BE2C (cell line): Measurements from ENCODE around the gene N4BP2L2.

Source experiments
- DNase-seq: peaks from one replicate; pipeline ENCODE4 v3.0.0-alpha.2; 2020
- H3K27me3 ChIP-seq: fragments of 250-450 bp; sonication (Bioruptor Pico); 2 replicates; pipeline ENCODE4 v1.5.1; 2020; ENCODE audit warnings: mild to moderate bottlenecking
- H3K36me3 ChIP-seq: fragments of 250-450 bp; sonication (Bioruptor Pico); 2 replicates; pipeline ENCODE4 v1.5.1; 2020; ENCODE audit warnings: mild to moderate bottlenecking
- H3K4me1 ChIP-seq: fragments of 250-450 bp; sonication (Bioruptor Pico); 2 replicates; pipeline ENCODE4 v1.5.1; 2020
- H3K4me3 ChIP-seq: 2 replicates; pipeline ENCODE4 v1.5.1; 2011; ENCODE audit warnings: low read depth, low read length
- H3K9me3 ChIP-seq: fragments of 250-450 bp; sonication (Bioruptor Pico); 2 replicates; pipeline ENCODE4 v1.5.1; 2020
- CTCF ChIP-seq: IDR thresholded peaks from 2 replicates; pipeline ENCODE4 v1.5.1; 2012; ENCODE audit warnings: mild to moderate bottlenecking, low read depth, low read length

N4BP2L2 gene

GRCh38 chr13:32501064-32501463 lies 37.5 kb downstream of the N4BP2L2 start:
- no peaks in the 10 kb centered on the region for H3K27me3 ChIP-seq
- H3K4me3 ChIP-seq: no peak overlapping the region
- H3K9me3 ChIP-seq: no peaks in the 10 kb centered on the region
- H3K4me1 ChIP-seq: peaks cover 12% of the 10 kb centered on the region
- no peak for DNase-seq
- H3K36me3 ChIP-seq: peaks cover 2% of the 10 kb centered on the region; the same call in 1 of the 2 replicates
- no peak for TF ChIP-seq CTCF

DNA sequence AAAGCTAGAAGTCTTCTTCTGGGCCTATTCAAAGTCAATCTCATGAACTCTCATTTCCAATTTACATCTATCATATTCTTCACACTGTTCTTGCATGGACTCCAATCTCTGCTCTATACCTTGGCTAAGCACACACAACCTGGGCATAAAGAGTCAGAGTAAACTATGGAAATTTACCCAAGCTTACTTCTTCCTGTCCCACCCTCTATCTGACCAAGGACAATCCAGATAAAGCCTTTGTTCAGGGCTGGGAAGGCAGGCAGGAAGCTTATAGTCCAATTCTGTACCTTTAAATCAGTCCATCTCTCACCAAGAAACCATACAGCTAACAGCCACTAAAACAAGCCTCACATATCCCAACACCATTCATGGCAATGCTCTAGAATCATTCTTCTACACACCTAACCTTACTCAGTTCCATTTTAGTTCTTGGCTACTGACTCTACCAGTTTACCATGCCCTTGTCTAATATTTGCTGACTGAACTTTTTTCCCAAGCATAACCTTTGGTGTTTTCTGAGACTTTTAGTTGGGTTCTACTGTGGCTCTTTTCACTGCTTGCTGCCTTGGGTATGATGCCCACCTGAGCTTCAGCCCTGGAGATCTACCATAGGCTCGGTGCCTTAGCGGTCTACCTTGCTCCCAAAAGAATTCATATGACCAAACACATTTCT lies 38.9 kb downstream of the N4BP2L2 start:
- no peak for DNase-seq

GRCh38 chr13:32497589-32497988 lies 41.0 kb downstream of the N4BP2L2 start:
- H3K9me3 ChIP-seq: no peaks in the 10 kb centered on the region
- DNase-seq: no peak
- no peaks in the 10 kb centered on the region; the same call in 1 of the 2 replicates for H3K36me3 ChIP-seq
- H3K4me3 ChIP-seq: no peak overlapping the region
- no peaks in the 10 kb centered on the region for H3K27me3 ChIP-seq
- TF ChIP-seq CTCF: no peak
- H3K4me1 ChIP-seq: peaks cover 5% of the 10 kb centered on the region

More for the DNA sequence above, 38.9 kb downstream of the N4BP2L2 start:
- Histone ChIP-seq H3K27me3 (no peaks in the 10 kb centered on the region), H3K9me3 (no peaks in the 10 kb centered on the region), H3K36me3 (no peaks in the 10 kb centered on the region; the same call in 1 of the 2 replicates), H3K4me3 (no peak overlapping the region), H3K4me1 (peaks cover 9% of the 10 kb centered on the region)
- TF ChIP-seq CTCF: no peak

DNA sequence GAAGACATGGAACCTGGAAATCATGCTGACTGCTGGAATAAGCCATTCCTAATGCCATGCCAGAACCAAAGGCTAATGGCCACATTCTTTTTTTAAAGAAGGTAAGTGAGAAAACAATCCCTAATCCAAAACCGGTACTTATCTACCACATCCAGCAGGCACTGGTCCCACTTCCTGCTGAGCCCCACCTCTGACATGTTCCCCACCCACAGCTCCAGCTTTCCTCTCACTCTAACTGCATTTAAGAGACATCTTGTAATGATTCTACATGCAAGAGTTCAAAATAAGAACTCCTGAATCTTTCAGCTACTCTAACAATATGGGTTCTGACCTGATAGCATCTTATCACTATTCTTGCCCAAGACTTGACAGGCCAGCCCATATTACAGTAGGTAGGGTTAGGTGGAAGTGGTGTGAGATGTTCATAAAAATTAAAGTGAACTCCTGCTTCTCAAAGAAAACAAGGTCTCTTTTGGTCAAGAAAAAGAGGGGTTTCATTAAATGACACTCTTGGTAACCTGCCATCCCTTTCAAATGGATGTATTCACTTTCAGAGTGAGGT lies 41.9 kb downstream of the N4BP2L2 start:
- H3K4me3 ChIP-seq: no peak overlapping the region
- DNase-seq: no peak
- no peak for TF ChIP-seq CTCF

GRCh38 chr13:32495841-32496240 lies 42.8 kb downstream of the N4BP2L2 start:
- no peaks in the 10 kb centered on the region for H3K27me3 ChIP-seq
- peaks cover 5% of the 10 kb centered on the region for H3K4me1 ChIP-seq
- no peaks in the 10 kb centered on the region; the same call in 1 of the 2 replicates for H3K36me3 ChIP-seq
- no peak for DNase-seq
- no peak overlapping the region for H3K4me3 ChIP-seq
- TF ChIP-seq CTCF: no peak
- no peaks in the 10 kb centered on the region for H3K9me3 ChIP-seq

More for the DNA sequence above, 41.9 kb downstream of the N4BP2L2 start:
- Histone ChIP-seq H3K4me1 (peaks cover 5% of the 10 kb centered on the region), H3K27me3 (no peaks in the 10 kb centered on the region), H3K36me3 (no peaks in the 10 kb centered on the region; the same call in 1 of the 2 replicates), H3K9me3 (no peaks in the 10 kb centered on the region)

DNA sequence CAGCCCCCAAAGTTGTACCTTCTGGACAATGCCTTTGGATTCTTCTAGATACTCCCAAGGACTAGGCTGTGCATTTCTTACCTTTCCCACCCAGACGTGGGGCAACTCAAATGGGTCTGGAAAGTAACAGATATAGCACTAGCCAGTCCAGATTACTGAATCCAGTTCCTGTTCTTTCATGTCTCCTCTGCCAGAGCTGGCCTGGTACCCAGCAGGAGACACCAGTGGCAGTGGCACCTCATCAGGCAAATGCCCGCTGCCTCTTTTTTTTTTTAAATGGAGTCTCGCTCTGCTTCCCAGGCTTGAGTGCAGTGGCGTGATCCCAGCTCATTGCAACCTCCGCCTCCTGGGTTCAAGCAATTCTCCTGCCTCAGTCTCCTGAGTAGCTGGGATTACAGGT lies 43.2 kb downstream of the N4BP2L2 start:
- H3K9me3 ChIP-seq: no peaks in the 10 kb centered on the region
- TF ChIP-seq CTCF: no peak
- no peak for DNase-seq
- no peaks in the 10 kb centered on the region; the same call in 1 of the 2 replicates for H3K36me3 ChIP-seq
- no peaks in the 10 kb centered on the region for H3K27me3 ChIP-seq
- peaks cover 5% of the 10 kb centered on the region for H3K4me1 ChIP-seq
- no peak overlapping the region for H3K4me3 ChIP-seq
